ENCODE data around the gene FBXL7.

- TF ChIP-seq, protein P1, sequence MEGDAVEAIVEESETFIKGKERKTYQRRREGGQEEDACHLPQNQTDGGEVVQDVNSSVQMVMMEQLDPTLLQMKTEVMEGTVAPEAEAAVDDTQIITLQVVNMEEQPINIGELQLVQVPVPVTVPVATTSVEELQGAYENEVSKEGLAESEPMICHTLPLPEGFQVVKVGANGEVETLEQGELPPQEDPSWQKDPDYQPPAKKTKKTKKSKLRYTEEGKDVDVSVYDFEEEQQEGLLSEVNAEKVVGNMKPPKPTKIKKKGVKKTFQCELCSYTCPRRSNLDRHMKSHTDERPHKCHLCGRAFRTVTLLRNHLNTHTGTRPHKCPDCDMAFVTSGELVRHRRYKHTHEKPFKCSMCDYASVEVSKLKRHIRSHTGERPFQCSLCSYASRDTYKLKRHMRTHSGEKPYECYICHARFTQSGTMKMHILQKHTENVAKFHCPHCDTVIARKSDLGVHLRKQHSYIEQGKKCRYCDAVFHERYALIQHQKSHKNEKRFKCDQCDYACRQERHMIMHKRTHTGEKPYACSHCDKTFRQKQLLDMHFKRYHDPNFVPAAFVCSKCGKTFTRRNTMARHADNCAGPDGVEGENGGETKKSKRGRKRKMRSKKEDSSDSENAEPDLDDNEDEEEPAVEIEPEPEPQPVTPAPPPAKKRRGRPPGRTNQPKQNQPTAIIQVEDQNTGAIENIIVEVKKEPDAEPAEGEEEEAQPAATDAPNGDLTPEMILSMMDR (conservative IDR thresholded peaks at IDR 0.05; ENCODE audit: low read depth in 2 of 2) = no peak
- TF ChIP-seq EZH2 (IDR thresholded peaks at IDR 0.05; ENCODE audit: low read depth, unreplicated experiment) = no peak
- no peak for TF ChIP-seq EZH2phosphoT487 (IDR thresholded peaks at IDR 0.05; ENCODE audit: unreplicated experiment)
- no peak for TF ChIP-seq POLR2AphosphoS5 (IDR thresholded peaks at IDR 0.05; ENCODE audit: low read depth)
- TF ChIP-seq, protein P2, sequence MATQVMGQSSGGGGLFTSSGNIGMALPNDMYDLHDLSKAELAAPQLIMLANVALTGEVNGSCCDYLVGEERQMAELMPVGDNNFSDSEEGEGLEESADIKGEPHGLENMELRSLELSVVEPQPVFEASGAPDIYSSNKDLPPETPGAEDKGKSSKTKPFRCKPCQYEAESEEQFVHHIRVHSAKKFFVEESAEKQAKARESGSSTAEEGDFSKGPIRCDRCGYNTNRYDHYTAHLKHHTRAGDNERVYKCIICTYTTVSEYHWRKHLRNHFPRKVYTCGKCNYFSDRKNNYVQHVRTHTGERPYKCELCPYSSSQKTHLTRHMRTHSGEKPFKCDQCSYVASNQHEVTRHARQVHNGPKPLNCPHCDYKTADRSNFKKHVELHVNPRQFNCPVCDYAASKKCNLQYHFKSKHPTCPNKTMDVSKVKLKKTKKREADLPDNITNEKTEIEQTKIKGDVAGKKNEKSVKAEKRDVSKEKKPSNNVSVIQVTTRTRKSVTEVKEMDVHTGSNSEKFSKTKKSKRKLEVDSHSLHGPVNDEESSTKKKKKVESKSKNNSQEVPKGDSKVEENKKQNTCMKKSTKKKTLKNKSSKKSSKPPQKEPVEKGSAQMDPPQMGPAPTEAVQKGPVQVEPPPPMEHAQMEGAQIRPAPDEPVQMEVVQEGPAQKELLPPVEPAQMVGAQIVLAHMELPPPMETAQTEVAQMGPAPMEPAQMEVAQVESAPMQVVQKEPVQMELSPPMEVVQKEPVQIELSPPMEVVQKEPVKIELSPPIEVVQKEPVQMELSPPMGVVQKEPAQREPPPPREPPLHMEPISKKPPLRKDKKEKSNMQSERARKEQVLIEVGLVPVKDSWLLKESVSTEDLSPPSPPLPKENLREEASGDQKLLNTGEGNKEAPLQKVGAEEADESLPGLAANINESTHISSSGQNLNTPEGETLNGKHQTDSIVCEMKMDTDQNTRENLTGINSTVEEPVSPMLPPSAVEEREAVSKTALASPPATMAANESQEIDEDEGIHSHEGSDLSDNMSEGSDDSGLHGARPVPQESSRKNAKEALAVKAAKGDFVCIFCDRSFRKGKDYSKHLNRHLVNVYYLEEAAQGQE (IDR thresholded peaks at IDR 0.05; ENCODE audit: unreplicated experiment) = no peak
Measured at GRCh38 chr5:15819617-15820016, 319.6 kb downstream of the FBXL7 start.
